ENCODE results near the gene PTPRN2.

Gene PTPRN2

DNA sequence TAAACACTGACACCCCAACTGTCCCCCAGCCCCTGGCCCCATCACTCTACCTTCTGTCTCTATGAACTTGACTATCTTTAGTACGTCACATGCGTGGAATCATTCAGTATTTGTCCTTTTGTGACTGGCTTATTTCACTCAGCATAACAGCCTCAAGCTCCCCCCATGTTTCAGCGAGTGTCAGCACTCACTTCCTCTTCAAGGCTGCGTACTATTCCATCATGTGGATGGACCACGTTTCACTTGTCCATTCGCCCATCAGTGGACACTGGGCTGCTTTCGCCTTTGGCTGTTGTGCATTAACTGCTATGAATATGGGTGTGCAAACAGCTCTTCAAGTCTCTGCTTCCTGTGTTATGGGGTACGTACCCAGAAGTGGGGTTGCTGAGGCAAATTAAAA is 100.7 kb downstream of the PTPRN2 start:
- DNase-seq = no peak

DNA sequence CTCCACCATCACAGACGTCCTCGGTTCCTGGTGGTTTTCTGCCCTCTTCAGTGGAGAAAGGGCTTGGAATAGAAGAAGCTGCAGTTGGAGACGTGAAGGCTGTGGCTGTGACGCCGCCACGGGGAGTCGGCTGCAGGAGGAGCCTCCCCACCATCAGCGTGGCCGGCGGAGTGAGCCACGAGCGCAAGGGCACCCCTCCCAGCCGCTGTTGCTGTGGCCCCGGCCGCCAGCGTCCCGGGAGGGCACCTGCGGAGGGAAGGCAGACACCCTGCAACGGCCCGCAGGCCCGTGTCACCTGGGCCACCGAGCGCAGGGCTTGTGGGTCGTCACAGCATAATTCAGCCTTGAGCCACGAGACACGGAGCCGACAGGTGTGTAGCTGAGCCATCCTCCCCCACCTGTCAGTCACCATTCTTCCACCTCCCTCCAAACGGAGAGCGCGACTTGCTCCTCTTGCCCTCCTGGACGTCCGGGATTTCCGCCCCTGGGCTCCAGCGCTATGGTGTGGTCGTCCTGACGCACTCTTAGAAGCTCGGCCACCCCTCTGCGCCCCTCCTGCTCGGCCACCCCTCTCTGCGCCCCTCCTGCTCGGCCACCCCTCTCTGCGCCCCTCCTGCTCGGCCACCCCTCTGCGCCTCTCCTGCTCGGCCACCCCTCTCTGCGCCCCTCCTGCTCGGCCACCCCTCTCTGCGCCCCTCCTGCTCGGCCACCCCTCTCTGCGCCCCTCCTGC is 102.7 kb downstream of the PTPRN2 start:
- DNase-seq = no peak

DNA sequence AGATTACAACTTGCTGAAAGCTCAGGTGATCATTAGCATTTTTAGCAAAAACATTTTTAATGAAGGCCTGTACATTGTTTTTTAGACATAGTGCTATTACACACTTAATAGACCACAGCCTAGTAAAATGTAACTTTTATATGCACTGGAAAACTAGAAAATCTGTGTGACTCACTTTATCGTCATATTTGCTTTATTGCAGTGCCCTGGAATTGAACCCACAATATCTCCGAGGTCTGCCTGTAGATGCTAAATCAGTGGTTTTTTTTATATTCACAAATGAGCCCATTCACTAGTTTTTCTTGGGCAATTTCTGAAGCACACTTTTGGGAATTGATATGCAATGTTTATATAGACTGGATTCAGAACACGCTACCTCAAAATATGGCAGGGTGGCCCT is 105.1 kb downstream of the PTPRN2 start:
- DNase-seq = no peak

DNA sequence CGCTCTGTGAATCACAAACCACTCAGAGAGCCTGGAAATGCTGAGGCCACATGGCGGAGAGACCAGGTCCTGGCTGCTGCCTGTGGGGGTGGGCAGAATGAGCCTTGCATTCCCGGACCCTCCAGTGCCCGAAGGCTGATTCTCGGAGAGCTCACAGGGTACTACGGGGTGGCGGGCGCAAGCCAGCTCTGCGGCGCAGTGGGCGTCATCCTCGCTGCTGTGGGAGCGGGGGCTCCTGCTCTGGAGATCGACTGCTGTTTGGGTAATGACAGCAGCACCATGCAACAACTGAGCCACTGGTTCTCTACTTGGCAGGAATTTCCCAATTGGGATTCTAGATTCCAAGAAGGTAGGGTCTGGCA is 108.0 kb downstream of the PTPRN2 start:
- DNase-seq = no peak

DNA sequence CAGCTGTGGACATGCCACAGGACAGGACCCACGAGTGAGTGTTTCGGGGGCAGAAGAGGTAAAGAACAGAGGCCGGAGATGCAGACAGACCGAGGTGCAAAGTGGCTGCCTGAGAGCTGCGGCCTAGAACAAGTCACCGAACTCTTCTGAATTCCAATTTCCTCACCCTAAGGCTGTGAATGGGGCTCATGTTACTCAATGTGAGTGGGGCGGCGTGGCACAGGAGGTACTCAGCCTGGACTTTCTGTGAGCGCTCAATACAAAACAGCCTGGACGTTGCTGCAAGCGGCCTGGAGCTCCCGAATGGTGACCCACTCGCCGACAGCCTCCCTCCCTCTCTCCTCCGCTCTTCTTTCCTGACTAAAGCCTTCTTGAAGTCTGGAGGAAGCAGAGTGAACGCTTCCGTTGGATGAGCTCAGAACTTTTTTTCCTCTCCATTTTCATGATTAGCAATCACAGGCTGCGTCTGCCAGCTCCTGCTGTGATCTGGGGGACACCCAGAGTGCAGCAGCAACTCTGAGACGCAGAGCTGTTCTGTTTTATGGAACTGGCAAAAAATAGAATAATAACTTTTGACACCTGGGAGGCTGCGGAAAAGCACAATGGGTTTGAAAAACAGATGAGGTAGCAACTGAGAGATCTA is 108.5 kb downstream of the PTPRN2 start:
- no peak for DNase-seq

DNA sequence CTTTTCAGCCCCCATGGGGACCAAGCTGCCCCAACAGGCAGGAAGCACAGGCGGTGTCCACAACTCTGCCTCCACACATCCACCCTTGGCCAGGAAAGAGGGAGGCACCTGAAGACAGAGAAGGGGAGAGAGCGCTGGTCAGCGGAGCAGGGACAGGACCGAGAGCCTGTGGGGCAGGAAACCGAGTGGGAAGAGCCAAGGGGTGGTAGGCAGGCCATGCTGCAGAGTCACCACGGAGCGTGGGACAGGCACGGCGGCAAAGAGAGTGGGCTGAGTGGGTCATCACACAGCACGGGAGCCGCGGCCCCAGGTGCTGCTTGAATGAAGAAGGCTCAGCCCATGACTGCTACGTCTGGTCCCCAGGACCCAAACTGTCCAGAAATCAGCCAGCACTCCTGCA is 109.8 kb downstream of the PTPRN2 start:
- DNase-seq = no peak

DNA sequence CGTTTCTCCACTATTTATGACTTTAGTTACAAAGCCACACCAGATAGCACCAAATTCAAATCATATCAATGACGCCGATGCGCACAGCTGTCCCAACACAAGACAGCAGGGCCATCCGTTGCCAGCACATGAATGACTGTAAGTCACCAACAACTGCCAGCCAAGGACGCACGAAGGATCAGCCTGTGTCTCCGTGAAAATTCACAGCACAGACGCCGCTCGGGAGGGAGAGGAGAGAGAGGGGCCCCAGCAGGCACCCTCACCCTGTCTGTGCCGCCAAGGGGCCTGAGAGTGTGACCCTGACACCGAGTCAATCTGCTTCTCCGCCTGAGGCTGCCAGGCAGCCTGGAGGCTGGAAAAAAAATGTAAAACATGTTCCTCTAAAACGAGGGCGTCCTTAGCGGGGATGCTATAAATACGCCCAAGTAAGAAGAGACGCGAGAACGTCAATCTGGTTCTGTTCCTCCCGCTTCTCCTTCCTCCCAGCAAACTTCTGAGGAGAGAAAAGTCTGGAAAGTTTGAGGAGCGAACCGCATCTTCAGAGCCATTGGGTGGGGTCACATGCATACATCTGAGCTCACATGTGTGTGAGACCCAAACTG is 111.2 kb downstream of the PTPRN2 start:
- no peak for DNase-seq

DNA sequence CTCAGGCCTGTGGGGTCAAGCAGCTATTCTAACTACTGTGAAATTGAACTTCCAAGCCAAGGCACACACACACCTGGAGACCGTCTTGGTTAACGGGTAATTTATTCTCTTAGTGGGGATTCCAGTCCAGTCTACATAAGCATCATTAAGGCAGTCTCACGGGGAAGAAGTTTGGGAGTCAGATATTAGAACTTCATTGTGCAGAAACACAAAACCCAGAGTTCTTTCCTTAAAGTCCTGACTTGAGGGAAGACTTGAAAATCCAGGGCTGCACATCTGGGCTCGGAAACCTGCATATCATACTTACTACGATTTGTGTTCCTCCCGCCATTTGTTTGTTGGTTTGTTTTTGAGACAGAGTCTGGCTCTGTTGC is 112.0 kb downstream of the PTPRN2 start:
- no peak for DNase-seq

DNA sequence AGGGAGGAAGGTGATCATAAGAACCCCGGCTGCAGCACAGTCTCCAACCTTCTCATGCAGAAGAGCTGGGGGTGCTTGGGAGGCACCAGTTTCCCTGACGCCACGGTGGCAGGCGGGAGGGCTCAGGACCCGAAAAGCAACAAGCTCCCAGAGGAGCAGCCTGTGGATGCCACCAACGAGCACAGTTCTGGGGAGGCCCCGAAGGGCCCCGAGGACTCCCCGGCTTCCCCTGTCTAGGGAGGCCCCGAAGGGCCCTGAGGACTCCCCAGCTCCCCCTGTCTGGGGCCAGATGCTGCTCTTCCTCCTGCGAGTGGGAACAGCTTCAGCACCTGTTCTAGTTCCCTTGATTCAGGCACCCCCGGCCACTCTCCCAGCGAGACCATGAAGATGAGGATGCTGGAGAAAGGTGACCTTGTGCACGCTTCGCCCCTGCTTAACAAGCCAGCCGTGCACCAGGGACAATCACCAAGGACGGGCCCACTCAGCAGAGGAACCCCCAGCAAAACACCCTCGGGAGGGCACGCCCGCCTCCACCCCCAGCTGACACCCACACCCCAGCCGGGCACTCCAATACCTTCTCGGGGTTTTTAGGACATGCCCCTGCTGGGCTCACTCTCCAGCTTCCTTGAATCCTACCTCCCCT is 112.5 kb downstream of the PTPRN2 start:
- DNase-seq = no peak

DNA sequence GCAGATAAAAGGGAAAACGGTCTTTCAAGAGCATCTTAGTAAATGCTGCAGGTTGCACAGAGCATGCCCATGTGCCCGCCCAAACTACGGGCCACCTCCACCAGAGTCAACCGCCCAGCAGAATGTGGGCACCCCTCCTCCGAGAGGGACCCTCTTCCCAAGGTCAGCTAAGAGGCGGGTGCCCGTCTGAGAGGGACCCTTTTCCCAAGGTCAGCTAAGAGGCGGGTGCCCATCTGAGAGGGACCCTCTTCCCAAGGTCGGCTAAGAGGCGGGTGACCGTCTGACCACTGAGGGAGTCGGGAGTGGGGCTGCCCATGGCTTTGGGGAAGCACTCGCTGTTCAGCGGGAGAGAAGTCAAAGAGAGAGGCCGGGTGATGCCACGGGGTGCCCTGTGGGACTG is 113.1 kb downstream of the PTPRN2 start:
- DNase-seq = no peak

DNA sequence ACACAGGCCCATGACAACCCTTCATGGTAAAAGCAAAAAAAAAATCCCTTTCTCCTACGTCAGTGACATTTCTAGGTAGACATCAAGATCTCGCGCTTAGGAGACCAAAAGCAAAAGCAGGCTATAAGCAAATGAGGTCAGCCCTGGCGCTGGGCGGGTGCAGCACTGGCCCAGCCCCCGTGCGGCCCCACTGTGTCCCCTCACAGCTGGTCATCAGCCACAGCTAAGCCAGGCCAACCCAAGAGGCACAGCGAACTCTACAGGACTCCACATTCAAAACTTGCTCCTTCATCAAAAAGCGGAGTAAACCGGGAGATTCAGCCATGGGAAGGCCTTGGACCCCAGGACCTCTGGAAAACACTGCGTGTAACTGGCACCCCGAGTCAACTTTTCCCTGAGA is 113.7 kb downstream of the PTPRN2 start:
- DNase-seq = no peak

DNA sequence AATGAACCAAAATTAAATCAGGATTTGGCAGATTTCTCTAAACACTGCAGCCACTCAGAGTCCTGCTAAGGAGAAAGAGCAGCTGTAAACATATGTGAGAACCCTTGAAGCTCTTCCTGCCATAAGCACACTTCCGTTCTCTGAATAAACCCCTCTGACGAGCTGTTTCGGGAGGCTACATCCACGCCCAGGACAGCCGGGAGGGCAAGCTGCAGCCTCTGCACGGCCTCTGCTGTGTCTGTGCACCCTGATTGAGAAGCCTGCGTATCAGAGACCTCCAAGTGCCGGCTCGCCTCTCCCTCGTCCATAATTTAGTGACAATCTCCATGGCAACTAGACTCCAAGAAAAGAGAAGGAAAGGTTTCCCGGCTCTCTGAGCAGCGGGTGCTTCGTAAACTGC is 114.4 kb downstream of the PTPRN2 start:
- DNase-seq = no peak

DNA sequence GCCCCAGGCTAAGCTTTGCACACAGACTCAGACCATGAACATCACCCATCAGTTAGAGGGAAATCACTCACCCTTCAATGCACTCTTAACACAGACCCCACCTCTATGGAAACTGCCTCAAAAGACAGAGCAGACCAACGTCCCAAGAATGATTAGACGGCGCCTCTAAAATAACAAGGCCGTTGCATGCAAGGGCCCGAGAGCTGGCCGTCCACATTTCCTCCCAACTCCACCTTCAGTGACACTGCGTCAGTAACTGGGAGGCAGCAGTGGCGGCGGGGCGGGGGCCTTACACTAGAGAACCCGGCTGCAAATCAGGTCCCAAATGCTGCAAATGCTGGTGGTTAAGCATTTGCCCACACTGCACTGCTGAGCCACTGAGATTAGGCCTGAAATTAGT is 115.0 kb downstream of the PTPRN2 start:
- DNase-seq = no peak

DNA sequence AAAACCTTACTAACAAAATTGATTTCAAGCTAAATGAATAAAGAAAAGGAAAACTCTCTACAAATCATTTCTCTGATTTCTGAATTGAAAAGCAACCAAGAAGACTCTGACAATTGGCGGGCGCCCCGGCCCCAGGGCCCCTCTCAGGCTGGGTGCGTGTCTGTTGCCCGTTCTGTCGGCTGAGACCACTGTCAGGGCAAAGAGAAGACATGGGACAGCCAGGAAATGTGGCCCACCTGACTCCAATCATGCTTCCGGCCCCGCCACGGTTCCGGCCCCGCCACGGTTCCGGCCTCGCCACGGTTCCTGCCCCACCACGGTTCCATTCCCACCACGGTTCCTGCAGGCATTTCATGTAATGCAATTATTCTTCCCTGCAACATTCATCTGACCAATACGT is 115.9 kb downstream of the PTPRN2 start:
- DNase-seq = no peak

DNA sequence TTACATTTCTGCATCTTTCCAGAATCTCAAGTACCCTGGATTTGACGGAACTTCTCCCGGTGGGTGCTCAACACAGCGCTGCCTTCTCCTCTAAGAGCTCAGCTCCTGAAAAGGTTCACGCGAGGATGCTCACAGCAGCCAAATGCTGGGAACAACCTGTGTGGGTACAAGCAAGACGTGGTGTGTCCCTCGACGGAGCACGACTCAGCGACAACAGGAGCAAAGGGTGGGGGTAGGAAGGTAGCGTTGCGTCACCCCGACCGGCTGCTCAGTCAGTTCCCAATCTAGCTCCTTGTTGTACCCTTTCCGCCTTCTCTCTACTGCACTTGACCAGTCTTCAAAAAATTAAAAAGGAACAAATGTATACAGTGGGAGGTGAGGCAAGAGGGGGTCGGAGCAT is 117.3 kb downstream of the PTPRN2 start:
- no peak for DNase-seq

DNA sequence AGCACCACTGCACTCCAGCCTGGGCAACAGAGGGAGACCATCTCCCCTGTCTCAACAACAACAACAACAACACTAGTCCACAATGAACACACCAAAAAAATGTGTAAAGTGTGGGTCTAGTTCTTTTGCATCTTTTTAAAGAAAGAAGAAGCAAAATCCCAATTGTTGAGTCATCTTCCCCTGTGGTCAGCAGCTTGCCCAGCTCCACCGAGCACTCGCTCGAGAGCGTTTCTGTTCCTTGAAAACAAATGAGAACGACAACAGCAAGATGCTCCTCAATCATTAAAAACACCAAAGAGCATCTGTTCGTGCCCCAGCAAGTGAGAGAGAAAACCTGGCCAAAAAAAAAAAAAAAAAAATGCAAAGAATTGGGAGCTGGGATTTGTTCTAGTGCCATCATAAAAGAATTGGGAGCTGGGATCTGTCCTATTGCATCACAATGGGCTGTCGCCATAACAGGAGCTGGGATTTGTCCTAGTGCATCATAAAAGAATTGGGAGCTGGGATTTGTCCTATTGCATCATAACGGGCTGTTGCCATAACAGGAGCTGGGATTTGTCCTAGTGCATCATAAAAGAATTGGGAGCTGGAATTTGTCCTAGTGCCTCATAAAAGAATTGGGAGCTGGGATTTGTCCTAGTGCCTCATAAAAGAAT is 118.1 kb downstream of the PTPRN2 start:
- DNase-seq = no peak

DNA sequence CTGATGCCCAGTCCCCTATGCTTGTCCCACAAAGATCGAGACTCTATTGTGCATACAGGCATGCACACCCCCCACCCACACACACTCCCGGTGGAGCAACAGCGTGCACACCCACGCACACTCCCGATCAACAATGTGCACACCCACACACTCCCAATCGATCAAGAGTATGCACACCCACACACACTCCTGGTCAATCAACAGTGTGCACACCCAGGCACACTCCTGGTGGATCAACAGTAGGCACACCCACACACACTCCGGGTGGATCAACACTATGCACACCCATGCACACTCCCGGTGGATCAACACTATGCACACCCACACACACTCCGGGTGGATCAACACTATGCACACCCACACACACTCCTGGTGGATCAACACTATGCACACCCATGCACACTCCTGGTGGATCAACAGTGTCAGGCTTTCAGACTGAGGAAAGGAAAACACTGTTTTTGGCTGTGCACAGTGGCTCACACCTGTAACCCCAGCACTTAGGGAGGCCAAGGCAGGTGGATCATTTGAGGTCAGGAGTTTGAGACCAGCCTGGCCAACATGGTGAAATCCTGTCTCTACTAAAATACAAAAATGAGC is 118.8 kb downstream of the PTPRN2 start:
- no peak for DNase-seq

DNA sequence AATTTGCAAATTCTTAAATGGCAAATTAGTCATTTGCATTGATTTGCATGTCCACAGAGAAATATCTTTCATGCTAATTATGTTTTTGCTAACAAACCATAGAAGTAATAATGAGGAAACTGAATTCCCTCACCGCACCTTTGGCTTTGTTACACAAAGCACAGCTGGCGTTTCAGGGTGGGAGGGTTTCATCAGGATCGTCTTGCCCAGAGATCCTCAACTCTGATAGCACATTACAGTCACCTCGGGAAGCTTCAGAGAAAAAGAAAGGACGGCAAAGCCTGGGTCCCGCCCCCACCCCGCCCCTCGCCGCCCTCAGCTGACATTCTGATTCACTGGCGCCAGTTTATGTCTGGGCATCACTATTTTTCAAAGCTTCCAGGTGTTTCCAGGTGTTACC is 119.4 kb downstream of the PTPRN2 start:
- no peak for DNase-seq

DNA sequence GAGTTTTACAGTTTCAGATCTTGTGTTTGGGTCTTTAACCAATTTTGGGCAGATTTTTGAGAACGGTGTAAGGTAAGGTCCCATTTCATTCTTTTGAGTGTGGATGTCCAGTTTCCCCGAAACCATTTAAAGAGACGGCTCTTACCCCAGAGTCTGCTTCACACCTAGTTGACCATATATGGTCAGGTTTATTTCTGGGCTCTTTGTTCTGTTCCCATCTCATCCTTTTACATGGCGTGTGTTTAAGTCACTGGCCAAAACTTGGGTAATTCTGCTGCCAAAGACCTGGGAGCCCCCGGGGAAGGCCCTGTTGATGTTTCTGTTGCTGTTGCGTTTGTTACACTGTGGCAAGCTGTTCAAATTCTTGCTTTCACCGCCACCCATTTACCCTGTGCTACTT is 120.1 kb downstream of the PTPRN2 start:
- no peak for DNase-seq

DNA sequence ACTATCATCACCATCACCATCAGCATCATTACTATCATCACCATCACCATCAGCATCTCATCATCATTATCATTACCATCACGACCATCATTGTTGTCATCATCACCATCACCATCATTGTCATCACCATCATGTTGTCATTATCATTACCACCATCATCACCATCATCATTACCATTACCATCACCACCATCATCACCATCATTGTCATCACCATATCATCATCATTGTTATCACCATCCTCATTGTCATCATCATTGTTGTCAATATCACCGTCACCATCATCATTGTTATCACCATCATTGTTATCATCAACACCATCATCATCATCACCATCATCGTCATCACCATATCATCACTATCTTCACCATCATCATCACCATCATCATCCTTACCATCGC is 124.3 kb downstream of the PTPRN2 start:
- DNase-seq = no peak

DNA sequence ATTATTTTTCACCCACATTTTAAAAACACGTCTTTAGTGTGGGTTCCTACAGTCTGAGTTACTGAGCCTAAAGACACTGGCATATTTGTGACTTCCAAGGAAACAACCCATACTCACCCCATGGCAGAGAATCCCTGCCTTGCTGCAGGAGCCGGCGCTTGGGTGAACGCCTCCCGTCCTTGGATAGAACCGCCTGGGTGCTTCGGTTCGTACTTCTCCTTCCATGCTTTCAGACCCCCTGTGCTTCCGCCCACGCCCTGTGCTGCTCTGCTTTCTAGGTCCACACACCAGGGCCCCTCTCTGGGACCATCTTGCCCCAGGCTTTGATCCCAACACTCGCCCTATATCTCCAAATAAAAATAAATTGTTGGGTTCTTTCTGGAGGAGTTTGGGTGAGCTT is 125.8 kb downstream of the PTPRN2 start:
- no peak for DNase-seq

DNA sequence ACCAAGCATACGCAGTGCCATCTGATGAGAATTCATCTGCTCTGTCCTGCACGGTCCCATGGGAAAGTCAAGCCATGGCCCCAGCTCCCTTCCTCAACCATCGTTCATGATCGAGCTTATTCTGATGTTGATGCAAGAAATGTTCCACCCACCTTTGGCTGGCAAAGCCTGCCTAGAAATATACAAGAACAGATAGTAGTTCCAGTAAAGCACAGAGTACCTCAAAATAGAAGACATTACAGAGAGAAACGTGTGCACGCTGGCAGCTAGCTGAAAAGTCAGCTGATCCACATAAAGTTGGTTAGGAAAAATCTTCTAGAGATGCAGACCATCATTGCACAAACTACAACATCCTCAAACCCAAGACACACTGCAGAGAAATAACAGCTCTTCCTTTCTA is 127.0 kb downstream of the PTPRN2 start:
- no peak for DNase-seq

DNA sequence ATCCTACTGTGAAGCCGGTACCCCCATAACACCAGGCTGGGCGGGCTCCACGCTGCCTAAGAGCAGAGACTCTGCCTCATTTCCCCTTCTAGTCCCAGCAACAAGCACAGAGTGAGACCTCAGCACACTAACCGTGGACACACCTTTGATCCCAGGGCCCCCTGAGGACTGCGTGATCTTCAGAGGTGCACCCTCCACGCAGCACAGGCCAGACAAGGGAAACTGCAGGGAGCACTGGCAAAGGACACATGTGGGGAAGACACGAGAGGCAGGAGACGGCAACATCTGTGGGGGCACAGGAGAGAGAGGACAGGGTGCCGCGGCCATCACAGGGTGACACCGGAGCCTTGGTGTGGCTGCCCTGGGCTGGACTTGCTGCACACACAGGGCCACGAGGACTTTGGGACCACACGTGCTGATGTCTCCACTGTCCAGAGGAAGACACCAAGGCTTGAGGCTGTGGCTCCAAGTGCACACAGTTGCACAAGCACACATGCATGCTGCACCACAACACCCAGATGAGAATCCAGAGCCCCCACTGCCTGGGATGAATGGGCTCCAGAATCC is 128.8 kb downstream of the PTPRN2 start:
- no peak for DNase-seq
